GM18868 (cell line): ENCODE data around the gene WDR4.
"Not testable (repeated sequence)": the region's sequence is repeated elsewhere in the genome, so short reads cannot be mapped to it uniquely, and the experiment has no call there.

ENCODE experiments used
- ATAC-seq: cut with Tn5 transposase; IDR thresholded peaks from one replicate; pipeline ENCODE4 v1.9.1; 2021; ENCODE audit warnings: mild to moderate bottlenecking, moderate library complexity; ENCODE audit not compliant: unreplicated experiment

WDR4 gene

DNA sequence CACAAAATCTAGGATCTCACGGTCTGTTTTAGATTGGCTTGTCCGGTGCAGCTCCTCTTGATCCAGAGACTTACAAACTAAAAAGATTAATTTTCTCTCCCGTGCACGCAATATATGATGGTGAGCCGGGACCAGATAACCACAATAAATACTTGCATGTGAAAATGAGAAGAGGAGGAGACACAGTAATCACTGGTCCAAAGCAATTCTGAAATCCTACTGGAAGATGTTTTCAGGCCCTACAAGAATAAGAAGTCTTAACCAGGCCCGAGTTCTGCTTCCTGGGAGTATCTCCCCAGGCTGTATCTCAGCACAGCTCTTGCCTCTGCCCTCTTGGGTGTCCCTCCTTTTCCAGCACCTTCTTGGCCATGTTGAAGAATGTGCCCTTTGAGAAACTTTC is 1.0 kb upstream of the WDR4 start:
- ATAC-seq: no peak

GRCh38 chr21:42878678-42878992 is 704 bp downstream of the WDR4 start:
- ATAC-seq: no peak

DNA sequence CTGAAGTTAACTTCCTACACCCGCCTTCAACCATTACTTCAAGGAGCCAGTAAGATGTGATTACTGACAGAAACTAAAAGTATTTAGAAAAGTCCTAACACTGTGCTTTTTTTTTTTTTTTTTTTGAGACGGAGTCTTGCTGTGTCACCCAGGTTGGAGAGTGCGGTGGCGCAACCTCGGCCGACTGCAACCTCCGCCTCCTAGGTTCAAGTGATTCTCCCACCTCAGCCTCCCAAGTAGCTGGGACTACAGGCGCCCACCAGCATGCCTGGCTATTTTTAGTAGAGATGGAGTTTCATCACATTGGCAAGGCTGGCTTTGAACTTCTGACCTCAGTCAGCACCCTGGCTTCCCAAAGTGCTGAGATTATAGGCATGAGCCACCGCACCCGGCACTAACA is 3.5 kb downstream of the WDR4 start:
- not testable (repeated sequence) for ATAC-seq

GRCh38 chr21:42873096-42873495 is 6.2 kb downstream of the WDR4 start:
- no peak for ATAC-seq

GRCh38 chr21:42868196-42868595 is 11.1 kb downstream of the WDR4 start:
- no peak for ATAC-seq

DNA sequence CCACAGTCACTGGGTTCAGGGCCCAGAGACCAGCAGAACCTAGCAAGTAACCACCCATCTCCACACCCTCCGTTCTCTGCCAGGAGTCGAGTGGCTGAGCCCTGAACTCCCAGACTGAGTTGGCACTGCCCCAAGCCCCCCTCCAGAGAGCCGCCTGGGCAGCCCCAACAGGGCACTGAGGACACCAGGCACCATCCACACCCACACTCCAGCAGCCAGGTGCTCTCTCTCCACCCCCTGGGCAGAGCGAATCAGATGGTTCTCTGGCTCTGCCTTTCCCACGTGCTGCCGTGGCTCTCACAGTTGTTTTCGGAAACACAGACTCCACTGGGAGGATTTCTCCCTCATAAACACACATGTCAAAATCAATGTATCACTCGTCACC is 13.6 kb downstream of the WDR4 start:
- ATAC-seq: no peak

- ATAC-seq: no peak
Observed at GRCh38 chr21:42864815-42865775, 14.2 kb downstream of the WDR4 start.

DNA sequence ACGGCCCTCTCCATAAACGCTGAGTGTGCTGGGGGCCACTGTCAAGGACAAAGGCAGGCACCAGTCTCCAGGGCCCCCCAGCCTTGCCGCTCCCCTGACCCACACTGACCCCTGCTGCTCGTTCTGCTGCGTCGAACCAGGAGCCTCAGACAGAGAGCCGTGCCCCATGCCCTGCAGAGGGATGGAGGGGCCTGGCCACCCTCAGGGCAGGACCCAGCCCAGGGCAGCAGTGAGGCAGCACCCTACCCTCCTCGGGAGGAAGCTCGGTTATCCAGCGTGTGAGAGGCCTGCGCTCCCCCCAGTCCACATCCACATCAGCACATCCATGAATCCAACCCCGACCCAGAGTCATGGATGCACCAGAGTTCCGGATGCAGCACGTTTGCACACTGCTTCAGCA is 15.1 kb downstream of the WDR4 start:
- no peak for ATAC-seq

- no peak for ATAC-seq
Observed at GRCh38 chr21:42863504-42863870, 15.9 kb downstream of the WDR4 start.

GRCh38 chr21:42862774-42863503 is 16.4 kb downstream of the WDR4 start:
- no peak for ATAC-seq

- ATAC-seq: no peak
Observed at GRCh38 chr21:42861848-42862400, 17.4 kb downstream of the WDR4 start.

DNA sequence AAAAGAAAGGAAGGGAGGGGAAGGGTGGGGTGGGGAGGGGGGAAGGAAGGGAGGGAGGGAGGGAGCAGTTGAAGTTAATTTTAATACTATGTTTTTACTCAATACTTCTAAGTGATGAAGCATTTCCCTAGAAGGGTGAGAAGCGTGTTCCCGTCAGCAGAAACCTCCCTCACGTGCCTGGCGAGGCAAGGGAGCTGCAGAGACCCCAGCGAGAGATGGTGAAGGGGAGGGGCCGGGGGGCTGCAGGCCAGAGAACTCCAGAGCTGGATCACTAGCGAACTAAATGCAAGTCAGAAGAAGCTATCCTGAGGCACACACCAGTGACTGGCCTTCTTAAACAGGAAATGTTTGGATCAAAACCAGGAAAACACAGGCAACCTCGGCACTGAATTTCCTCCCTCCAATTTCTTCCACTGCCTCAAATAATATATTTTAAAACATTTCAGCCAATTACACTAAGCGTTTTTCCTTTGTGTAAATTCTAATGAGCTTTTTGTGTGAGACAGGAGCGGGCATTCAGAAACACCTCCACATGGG is 18.0 kb downstream of the WDR4 start:
- no peak for ATAC-seq

DNA sequence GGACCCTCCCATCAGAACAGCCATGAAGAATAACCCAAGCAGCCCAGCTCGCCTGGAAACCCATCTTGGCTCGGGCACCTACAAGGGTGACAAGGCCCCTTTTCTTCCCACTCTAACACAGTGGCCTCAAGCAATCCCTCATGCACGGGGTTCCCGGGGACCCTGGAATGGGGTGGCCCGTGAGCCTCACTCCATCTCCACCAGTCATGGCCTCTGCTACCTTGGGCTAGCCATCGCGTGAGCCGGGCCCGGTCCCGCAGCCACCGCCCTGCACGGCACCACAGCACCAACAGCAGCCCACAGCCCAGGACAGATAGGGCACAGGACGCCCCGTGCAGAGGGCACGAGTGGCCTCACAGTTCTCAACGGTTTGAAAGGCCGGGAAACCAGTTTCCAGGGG is 19.0 kb downstream of the WDR4 start:
- no peak for ATAC-seq

DNA sequence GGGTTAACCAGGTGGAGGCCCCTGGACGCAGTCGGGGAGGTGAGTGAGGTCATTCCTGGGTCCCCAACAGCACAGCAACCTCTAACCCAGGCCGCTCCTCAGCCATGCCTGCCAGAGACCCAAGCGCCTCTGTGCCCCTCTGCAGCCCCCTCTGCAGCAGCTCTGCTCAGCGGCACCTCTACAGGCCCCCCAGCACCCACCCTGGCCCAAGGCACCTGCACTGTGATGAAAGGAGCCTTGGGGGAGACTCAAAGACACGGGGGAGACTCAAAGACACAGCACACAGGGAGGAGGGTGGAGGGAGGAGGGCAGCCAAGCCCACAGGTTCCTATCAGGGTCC is 19.5 kb downstream of the WDR4 start:
- no peak for ATAC-seq

- no peak for ATAC-seq
Observed at GRCh38 chr21:42858957-42859890, 20.1 kb downstream of the WDR4 start.

GRCh38 chr21:42858185-42858847 is 21.0 kb downstream of the WDR4 start:
- ATAC-seq: no peak

- ATAC-seq: no peak
Observed at GRCh38 chr21:42857216-42857615, 22.1 kb downstream of the WDR4 start.

- no peak for ATAC-seq
Observed at GRCh38 chr21:42855937-42856335, 23.4 kb downstream of the WDR4 start.

DNA sequence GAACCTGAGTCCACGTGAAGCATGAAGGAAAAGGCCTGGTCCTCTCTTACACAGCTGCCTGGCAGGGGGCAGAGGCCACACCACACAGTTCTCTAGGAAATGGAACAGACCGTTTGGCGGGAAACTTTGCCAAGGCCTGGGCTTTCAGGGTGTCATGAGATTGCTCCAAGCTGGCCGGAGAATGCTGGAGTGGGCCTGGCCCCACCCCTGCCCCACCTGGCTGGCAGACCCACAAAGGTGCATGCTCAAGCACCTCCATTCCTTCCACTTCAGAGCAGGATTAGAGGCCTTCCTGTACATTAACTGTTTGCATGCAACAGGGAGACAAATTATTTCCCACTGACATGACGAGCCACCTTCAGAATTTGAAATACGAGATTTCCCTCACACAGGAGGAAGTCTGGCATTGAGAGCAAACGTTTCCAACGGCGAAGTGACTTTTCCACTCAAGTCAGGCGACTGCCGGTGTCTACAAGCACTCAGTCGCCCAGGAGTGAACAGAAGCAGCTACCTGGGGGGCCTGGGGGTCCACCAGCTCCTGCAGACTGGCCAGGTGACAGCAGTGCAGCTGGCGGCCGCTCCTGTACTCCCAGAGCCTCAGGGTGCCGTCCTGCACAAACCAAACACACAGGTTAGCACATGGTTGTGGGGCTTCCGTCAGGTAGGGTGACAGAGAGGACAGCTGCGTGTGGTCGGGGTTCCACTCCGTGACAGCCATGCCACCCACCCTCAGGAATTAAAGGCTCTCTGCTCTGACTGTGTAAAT is 24.0 kb downstream of the WDR4 start:
- no peak for ATAC-seq
